Caco-2 (cell line): ENCODE data around the gene ERBB3. TPM values are rescaled to one million over a fixed set of nuclear protein-coding genes. Genes with fewer than 3 reads are reported as not detected.

Experiments
- BruUV-seq: library from RNA; stranded (reverse); fragments of 400-500 nt; replicated peaks from 2 replicates; lab custom pipeline; 2021; lab: Mats Ljungman, UMichigan
- CTCF ChIA-PET: fragments of 300-600 bp; sonication (Branson Sonifier 250); formaldehyde crosslinking; loops from one replicate; lab custom pipeline; 2022; ENCODE audit warnings: antibody characterized with exemption; lab: Charles Lee
- POLR2A ChIA-PET: fragments of 300-600 bp; sonication (Branson Sonifier 250); formaldehyde crosslinking; loops from one replicate; lab custom pipeline; 2022; ENCODE audit warnings: antibody characterized with exemption; lab: Charles Lee
- DNase-seq, 2 experiments: peaks; one replicate each; pipeline versions ENCODE4 v3.0.0 to v3.0.0-alpha.2; 2020 to 2022
- H3K27me3 ChIP-seq: replicated peaks from 2 replicates; pipeline ENCODE4 v1.6.0; 2011; ENCODE audit warnings: low read length; ENCODE audit not compliant: control insufficient read depth, insufficient read depth
- H3K36me3 ChIP-seq: 2 replicates; pipeline ENCODE4 v1.5.1; 2011; ENCODE audit warnings: low read length; ENCODE audit not compliant: control insufficient read depth, insufficient read depth
- H3K4me1 ChIP-seq: fragments of 250-450 bp; sonication (Bioruptor Pico); 2 replicates; pipeline ENCODE4 v1.5.1; 2020; ENCODE audit warnings: mild to moderate bottlenecking
- H3K4me3 ChIP-seq: 2 replicates; pipeline ENCODE4 v1.5.1; 2011; ENCODE audit warnings: low read depth, mild to moderate bottlenecking, control low read depth, low read length
- H3K9me3 ChIP-seq: fragments of 250-450 bp; sonication (Bioruptor Pico); 2 replicates; pipeline ENCODE4 v1.5.1; 2020; ENCODE audit warnings: mild to moderate bottlenecking, moderate library complexity
- H3K27ac Mint-ChIP-seq: one replicate; pipeline ENCODE4 v1.8.0; 2022; ENCODE audit warnings: mixed read lengths; ENCODE audit not compliant: unreplicated experiment
- H3K27me3 Mint-ChIP-seq: one replicate; pipeline ENCODE4 v1.8.0; 2022; ENCODE audit warnings: mixed read lengths; ENCODE audit not compliant: insufficient read depth, unreplicated experiment
- H3K36me3 Mint-ChIP-seq: one replicate; pipeline ENCODE4 v1.8.0; 2022; ENCODE audit warnings: mild to moderate bottlenecking, mixed read lengths; ENCODE audit not compliant: insufficient read depth, unreplicated experiment
- H3K4me1 Mint-ChIP-seq: one replicate; pipeline ENCODE4 v1.8.0; 2022; ENCODE audit warnings: low read depth, mixed read lengths; ENCODE audit not compliant: unreplicated experiment
- H3K4me3 Mint-ChIP-seq: one replicate; pipeline ENCODE4 v1.8.0; 2022; ENCODE audit warnings: mild to moderate bottlenecking, moderate library complexity, mixed read lengths; ENCODE audit not compliant: unreplicated experiment
- H3K9me3 Mint-ChIP-seq: one replicate; pipeline ENCODE4 v1.8.0; 2022; ENCODE audit warnings: mixed read lengths; ENCODE audit not compliant: unreplicated experiment
- intact Hi-C: fragments of 100-400 bp; cut with micrococcal nuclease; formaldehyde crosslinking; loops from one replicate; pipeline ENCODE4 v1.10.0; 2022; ENCODE audit not compliant: unreplicated experiment
- total RNA-seq: library from RNA; stranded (reverse); gene quantifications from 2 replicates; pipeline ENCODE4 v1.2.3, GENCODE V29; 2022
- TF ChIP-seq, protein P1 (sequence below), 2 experiments: fragments of 200-600 bp in 1 of 2; IDR thresholded peaks; 1 replicate in 1 of 2; 2 replicates in 1 of 2; pipeline versions ENCODE4 v1.5.1 to v1.8.0; 2011 to 2022; ENCODE audit warnings: antibody characterized with exemption in 1 of 2, control low read depth in 1 of 2, inconsistent platforms in 1 of 2, low read depth in 1 of 2, low read length in 1 of 2, mild to moderate bottlenecking in 1 of 2, moderate library complexity in 1 of 2; ENCODE audit not compliant: insufficient read depth in 1 of 2, severe bottlenecking in 1 of 2, unreplicated experiment in 1 of 2

The ERBB3 gene
- total RNA-seq, 1 experiment from 2014 or later = 109 TPM

DNA sequence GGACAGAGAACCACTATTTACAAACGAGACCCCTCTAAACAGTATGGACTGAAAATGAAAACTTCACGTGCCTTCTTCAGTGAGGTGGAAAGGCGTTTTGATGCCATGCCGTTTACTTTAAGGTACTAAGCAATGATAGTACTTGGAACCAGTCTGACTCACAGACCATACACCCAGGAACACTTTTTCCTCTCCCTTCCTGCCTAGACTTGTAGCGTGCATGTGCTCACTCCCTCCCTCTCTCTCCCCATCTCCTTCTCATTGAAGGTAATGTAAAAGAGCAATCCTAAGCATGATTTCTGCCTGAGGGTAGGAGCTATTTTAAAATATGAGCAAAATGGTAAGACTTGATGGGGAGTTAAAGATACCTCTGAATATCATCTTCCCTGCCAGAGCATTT lies 30.6 kb downstream of the ERBB3 start:
- intact Hi-C loops = loop anchor here (10.0 kb wide), 1 partner anchor 366 kb away; the partner anchor contains the start of gene GDF11
- TF ChIP-seq, protein P1, sequence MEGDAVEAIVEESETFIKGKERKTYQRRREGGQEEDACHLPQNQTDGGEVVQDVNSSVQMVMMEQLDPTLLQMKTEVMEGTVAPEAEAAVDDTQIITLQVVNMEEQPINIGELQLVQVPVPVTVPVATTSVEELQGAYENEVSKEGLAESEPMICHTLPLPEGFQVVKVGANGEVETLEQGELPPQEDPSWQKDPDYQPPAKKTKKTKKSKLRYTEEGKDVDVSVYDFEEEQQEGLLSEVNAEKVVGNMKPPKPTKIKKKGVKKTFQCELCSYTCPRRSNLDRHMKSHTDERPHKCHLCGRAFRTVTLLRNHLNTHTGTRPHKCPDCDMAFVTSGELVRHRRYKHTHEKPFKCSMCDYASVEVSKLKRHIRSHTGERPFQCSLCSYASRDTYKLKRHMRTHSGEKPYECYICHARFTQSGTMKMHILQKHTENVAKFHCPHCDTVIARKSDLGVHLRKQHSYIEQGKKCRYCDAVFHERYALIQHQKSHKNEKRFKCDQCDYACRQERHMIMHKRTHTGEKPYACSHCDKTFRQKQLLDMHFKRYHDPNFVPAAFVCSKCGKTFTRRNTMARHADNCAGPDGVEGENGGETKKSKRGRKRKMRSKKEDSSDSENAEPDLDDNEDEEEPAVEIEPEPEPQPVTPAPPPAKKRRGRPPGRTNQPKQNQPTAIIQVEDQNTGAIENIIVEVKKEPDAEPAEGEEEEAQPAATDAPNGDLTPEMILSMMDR (IDR thresholded peaks at IDR 0.05; ENCODE audit: insufficient read depth in 1 of 2, low read depth in 1 of 2, low read length in 1 of 2, severe bottlenecking in 1 of 2, unreplicated experiment in 1 of 2) = no peak
- Histone ChIP-seq H3K36me3 (peaks cover 1% of the 10 kb centered on the region), H3K4me1 (peaks cover 8% of the 10 kb centered on the region), H3K9me3 (no peaks in the 10 kb centered on the region), H3K4me3 (no peak overlapping the region), H3K27me3 (no peaks in the 10 kb centered on the region; the same call in 1 of the 2 replicates)
- Mint-ChIP-seq H3K36me3 (peaks cover 80% of the 10 kb centered on the region), H3K4me3 (no peak overlapping the region), H3K4me1 (peaks cover 7% of the 10 kb centered on the region), H3K9me3 (no peaks in the 10 kb centered on the region), H3K27me3 (no peaks in the 10 kb centered on the region), H3K27ac (no peak overlapping the region)
- POLR2A ChIA-PET = no interaction called here
- BruUV-seq = no TSS peak
- CTCF ChIA-PET = no interaction called here
- no peak for DNase-seq

DNA sequence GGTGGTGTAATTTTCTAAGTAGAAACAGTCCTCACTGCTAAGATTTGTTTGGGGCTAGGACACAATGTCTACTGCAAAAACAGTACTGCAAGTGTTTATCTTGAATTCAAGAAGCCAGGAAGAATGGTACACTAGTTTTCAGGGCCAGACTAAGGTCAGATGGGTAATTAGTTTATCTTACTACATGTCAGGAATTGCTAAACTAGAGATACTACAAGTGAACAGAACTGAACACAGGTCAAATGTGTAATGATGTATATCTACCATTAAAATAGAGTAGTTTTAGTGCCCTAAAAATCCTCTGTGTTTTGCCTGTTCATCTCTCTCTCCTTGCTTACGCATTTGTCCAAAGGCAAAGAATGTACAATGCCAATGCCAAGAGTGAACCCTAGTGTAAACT lies 34.1 kb downstream of the ERBB3 start:
- Mint-ChIP-seq H3K4me1 (peaks cover 12% of the 10 kb centered on the region), H3K9me3 (no peaks in the 10 kb centered on the region), H3K4me3 (no peak overlapping the region), H3K36me3 (peaks cover 82% of the 10 kb centered on the region), H3K27ac (no peak overlapping the region), H3K27me3 (peaks cover 2% of the 10 kb centered on the region)
- Histone ChIP-seq H3K4me1 (peaks cover 5% of the 10 kb centered on the region), H3K4me3 (no peak overlapping the region), H3K36me3 (peaks cover 3% of the 10 kb centered on the region), H3K27me3 (no peaks in the 10 kb centered on the region), H3K9me3 (no peaks in the 10 kb centered on the region)
- TF ChIP-seq, protein P1 (IDR thresholded peaks at IDR 0.05; ENCODE audit: insufficient read depth in 1 of 2, low read depth in 1 of 2, low read length in 1 of 2, severe bottlenecking in 1 of 2, unreplicated experiment in 1 of 2) = no peak
- no TSS peak for BruUV-seq
- ChIA-PET POLR2A (no interaction called here), CTCF (no interaction called here)
- intact Hi-C loops = loop anchor here (10.0 kb wide), 1 partner anchor 369 kb away; the partner anchor contains the start of gene GDF11
- DNase-seq = no peak

DNA sequence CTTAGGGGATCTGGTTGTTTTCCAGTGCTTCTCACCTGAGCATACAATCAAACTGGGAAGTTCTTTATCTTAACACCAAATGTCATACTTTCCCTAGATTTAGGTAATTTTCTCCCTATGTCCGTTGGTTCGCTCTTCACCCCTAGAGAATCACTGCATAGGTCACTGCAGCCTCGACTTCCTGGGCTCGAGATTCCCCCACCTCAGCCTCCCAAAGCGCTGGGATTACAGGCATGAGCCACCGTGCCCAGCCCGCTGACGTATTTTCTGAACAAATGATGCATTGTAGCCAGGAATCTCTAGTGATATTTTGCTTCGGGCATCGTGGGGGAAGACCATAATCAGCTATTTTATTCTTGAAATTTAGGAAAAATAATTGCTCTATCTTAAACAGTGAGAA lies 35.4 kb downstream of the ERBB3 start:
- Mint-ChIP-seq H3K4me1 (peaks cover 20% of the 10 kb centered on the region), H3K36me3 (peaks cover 69% of the 10 kb centered on the region), H3K27me3 (peaks cover 2% of the 10 kb centered on the region), H3K4me3 (peak overlapping the region; percentile 97), H3K9me3 (no peaks in the 10 kb centered on the region), H3K27ac (peak overlapping the region; percentile 100)
- no peak for DNase-seq
- H3K9me3 ChIP-seq = no peaks in the 10 kb centered on the region
- H3K4me1 ChIP-seq = peaks cover 17% of the 10 kb centered on the region
- ChIA-PET POLR2A (interaction anchor here (3.1 kb wide), 1 partner anchor 11 kb away, joined by 22 read pairs; the partner anchor contains the start of gene PA2G4), CTCF (no interaction called here)
- H3K4me3 ChIP-seq = peak overlapping the region; percentile 70
- TF ChIP-seq, protein P1 (IDR thresholded peaks at IDR 0.05; ENCODE audit: insufficient read depth in 1 of 2, low read depth in 1 of 2, low read length in 1 of 2, severe bottlenecking in 1 of 2, unreplicated experiment in 1 of 2) = no peak
- H3K27me3 ChIP-seq = no peaks in the 10 kb centered on the region
- peaks cover 3% of the 10 kb centered on the region for H3K36me3 ChIP-seq
- BruUV-seq = no TSS peak
- intact Hi-C loops = loop anchor here (10.0 kb wide), 1 partner anchor 371 kb away; the partner anchor contains the start of gene GDF11
